Measurements from ENCODE around the gene CASD1.

DNA sequence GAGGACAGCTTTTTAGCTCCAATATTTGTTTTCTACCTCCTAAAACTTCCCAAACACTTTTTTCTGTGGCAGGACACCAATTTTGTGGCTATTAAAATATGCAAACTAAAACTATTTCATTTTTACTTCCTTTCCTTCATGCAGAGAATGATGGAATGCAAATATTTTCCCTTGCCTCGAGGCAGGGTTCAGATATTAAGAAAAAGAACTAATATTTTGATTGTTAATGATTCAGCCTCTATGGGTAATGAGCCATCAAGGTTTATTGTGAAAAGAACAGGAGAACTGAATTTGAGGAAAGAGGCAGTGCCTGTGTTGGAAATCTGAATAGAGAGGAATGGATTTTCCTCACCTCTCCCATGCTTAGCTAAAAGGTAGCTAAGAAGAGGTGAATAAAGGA, 43.1 kb upstream of the CASD1 start:
- TF ChIP-seq POLR2A (IDR thresholded peaks at IDR 0.05) = no peak
- TF ChIP-seq, protein P1, sequence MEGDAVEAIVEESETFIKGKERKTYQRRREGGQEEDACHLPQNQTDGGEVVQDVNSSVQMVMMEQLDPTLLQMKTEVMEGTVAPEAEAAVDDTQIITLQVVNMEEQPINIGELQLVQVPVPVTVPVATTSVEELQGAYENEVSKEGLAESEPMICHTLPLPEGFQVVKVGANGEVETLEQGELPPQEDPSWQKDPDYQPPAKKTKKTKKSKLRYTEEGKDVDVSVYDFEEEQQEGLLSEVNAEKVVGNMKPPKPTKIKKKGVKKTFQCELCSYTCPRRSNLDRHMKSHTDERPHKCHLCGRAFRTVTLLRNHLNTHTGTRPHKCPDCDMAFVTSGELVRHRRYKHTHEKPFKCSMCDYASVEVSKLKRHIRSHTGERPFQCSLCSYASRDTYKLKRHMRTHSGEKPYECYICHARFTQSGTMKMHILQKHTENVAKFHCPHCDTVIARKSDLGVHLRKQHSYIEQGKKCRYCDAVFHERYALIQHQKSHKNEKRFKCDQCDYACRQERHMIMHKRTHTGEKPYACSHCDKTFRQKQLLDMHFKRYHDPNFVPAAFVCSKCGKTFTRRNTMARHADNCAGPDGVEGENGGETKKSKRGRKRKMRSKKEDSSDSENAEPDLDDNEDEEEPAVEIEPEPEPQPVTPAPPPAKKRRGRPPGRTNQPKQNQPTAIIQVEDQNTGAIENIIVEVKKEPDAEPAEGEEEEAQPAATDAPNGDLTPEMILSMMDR (IDR thresholded peaks at IDR 0.05) = no peak

Measured in testis (tissue), 2 donors.